ENCODE results near the gene TRIP10.

Gene TRIP10

DNA sequence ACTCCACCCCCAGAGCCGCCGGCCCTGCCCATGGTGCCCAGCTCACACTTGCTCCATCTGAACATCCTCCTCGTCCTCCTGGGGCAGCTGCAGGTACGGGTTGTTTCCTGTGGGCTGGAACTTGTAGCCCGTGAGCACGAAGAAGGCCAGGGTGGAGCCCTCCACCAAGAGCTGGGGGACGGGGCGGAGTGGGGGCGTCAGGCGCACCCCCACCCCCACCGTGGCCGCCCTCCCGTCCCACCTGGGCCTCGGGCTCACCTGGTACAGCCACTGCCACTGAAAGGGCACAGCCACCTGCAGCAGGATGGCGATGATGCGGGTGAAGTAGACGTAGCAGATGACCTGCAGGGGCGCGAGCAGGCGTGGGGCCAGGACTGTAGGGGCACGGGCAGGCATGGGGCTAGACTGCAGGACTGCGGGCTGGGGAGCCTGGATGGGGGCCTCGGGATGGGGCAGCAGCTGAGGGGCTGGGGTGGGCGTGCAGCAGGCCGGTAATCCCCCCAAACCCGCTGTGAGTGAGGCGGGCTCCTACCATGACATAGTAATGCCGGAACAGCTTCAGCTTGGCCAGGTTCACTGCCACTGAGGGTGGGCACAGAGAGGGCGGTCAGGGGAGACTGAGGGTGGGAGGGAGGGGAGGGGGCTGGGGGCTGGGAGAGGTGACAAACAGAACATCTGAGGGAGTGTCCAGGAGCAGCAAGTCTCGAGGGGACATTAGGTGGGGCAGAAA, 8.4 kb upstream of the TRIP10 start:
- TF ChIP-seq, protein P1, sequence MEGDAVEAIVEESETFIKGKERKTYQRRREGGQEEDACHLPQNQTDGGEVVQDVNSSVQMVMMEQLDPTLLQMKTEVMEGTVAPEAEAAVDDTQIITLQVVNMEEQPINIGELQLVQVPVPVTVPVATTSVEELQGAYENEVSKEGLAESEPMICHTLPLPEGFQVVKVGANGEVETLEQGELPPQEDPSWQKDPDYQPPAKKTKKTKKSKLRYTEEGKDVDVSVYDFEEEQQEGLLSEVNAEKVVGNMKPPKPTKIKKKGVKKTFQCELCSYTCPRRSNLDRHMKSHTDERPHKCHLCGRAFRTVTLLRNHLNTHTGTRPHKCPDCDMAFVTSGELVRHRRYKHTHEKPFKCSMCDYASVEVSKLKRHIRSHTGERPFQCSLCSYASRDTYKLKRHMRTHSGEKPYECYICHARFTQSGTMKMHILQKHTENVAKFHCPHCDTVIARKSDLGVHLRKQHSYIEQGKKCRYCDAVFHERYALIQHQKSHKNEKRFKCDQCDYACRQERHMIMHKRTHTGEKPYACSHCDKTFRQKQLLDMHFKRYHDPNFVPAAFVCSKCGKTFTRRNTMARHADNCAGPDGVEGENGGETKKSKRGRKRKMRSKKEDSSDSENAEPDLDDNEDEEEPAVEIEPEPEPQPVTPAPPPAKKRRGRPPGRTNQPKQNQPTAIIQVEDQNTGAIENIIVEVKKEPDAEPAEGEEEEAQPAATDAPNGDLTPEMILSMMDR (IDR thresholded peaks at IDR 0.05) = no peak

DNA sequence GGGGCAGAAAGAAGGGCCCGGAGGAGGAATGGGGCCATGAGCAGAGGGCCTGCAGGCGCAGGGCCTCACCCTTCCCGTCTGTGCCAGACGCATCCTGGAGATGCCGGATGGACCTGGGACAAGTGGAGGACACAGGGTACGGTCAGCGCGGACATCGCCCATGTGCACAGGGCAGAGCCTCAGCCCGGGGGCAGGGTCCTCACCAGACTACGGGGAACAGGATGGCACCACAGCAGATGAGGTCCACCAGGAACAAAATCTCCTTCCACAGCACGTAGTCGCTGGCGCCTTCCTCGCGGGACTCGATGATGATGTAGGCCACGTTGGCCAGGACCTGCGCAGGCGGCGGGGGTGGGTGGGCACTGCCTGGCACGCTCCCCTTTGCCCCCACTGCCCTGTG, 7.7 kb upstream of the TRIP10 start:
- TF ChIP-seq, protein P1 (IDR thresholded peaks at IDR 0.05) = no peak

DNA sequence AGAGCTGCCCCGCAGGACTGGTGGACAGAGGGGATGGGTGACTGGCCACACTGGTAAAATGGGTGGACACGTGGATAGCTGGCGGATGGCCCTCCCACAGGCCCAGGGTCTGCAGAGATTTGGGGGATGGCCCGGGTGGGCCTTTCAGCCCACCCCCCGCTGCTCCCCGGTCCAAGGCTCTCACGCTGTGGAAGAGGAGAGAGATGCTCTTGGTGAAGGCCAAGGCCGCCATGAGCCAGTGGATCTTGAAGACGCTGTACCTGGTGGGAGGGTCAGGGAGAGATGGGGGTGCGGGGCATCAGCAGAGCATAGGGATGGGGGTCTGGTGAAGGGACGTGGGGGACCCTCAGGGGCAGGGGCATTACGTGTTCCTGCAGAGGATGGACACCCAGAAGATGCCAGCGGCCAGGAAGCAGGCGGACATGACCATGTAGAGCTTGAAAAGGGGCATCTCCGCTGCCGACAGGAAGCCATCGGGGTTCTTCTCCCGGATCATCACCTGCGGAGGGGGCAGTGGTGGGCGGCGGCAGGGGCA, 6.6 kb upstream of the TRIP10 start:
- TF ChIP-seq, protein P1 (IDR thresholded peaks at IDR 0.05) = no peak

DNA sequence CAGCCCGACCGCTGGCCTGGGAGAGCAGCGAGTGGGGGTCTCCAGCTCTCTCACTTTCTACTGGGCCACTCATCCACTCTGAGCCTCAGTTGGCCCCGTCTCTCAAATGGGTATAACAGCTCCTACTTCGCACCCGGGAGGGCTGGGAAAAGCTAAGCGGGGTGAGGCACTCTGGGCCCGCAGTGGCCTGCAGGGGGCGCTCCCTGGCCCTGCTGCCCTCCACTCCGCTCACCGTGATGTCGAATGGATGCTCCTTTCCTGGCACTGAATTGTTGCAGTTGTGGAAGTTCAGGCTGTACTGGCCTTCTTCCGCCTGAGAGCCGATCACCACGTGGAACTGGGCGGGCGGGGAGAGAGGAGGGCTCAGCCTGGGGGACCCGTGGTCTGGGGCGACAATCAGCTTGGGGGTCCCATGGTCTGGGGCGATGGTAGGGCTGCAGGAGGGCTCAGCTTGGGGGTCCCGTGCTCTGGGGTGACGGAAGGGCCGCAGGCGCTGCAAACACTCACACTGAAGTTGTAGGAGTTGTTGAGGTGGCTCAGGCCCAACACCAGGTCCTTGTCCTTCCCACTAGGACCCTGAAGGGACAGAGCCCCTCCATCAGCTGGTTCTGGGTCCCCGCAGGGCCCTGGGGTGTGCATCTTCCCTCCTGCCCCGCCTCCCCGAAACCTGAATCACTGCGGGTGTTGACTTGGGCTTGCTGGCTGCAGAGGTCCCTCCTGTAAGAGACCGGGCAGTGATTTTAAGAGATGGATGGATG, 6.0 kb upstream of the TRIP10 start:
- TF ChIP-seq, protein P1 (IDR thresholded peaks at IDR 0.05) = no peak

DNA sequence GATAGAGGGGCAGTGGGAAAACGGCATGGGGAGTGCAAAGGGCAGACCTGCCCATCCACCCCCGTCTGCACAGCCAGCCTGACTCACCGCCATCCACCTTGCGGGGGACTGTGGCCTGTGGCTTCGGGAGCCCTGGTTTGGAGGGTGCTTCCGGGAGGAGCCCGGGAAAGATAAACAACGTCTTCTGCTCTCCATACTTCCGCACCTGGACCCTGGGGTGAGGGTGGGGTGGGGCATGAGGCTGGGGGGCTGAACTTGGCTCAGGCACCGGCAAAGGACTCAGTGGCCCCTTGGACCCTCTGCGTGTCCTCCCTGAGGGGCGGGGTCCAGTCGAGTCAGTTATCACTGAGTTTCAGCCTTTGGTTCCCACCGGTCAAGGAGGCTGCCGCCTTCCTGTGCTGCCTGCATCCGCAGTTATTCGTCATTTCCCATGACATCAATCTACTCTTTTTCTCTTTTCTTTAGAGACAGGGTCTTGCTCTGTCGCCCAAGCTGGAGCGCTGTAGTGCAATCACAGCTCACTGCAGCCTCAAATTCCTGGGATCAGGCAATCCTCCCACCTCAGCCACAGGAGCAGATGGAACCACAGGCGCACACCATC, 5.3 kb upstream of the TRIP10 start:
- TF ChIP-seq, protein P1 (IDR thresholded peaks at IDR 0.05) = no peak

DNA sequence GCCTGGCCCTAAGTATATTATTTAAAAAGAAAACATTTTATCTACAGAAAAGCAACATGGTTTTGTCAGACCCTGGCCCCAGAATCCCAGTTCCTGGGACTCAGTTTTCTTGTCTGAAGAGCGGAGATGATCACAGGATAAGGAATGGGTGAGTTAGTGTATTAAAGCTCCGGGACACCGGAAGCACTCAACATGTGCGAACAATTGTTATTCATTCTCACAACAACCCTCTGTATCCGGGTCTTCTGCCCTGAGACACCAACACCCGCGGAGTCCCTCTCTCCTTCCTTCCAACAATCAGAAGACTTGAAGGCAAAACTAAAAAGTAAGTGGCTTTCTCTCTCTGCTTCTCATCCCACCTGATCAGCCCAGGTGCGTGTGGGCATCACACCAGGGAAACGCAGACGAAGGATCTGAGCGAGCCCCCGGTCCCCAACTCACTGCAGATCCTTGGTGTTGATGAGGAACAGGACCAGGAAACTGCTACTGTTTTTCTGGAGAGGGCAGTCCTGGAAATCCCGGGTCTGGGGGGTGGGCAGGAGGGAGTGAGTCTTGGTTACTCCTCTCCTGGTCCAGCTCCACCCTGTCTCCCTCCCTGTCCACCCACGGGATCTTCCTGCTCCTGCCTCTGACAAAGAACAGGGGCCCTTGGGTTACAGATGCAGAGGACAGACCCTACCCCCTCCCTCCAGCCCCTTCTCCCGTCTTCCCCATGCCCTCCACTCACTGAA, 4.1 kb upstream of the TRIP10 start:
- TF ChIP-seq, protein P1 (IDR thresholded peaks at IDR 0.05) = no peak
